GM12878 (cell line): ENCODE data around the gene ANAPC15. TPM values are rescaled to one million over a fixed set of nuclear protein-coding genes. Genes with fewer than 3 reads are reported as not detected.
"Not testable (repeated sequence)": the region's sequence is repeated elsewhere in the genome, so short reads cannot be mapped to it uniquely, and the experiment has no call there.

Source experiments
- ATAC-seq: fragments of 200-7000 bp; cut with Tn5 transposase; 3 replicates; pipeline ENCODE4 v1.9.1; 2020; ENCODE audit warnings: mild to moderate bottlenecking, moderate library complexity
- BruUV-seq: library from RNA; stranded (reverse); fragments of 400-500 nt; replicated peaks from 2 replicates; lab custom pipeline; 2021; lab: Mats Ljungman, UMichigan
- CTCF ChIA-PET: fragments of 300-600 bp; sonication (Branson Sonifier 250); formaldehyde crosslinking; extraction: SDS; loops from one replicate; lab custom pipeline; 2021; ENCODE audit warnings: inconsistent platforms; lab: Yijun Ruan, JAX
- POLR2A ChIA-PET: fragments of 350-600 bp; formaldehyde crosslinking; extraction: SDS; loops from one replicate; lab custom pipeline; 2021; ENCODE audit warnings: inconsistent platforms; lab: Charles Lee
- RAD21 ChIA-PET: fragments of 300-600 bp; sonication (Branson Sonifier 250); formaldehyde crosslinking; loops from one replicate; lab custom pipeline; 2023; ENCODE audit warnings: antibody characterized with exemption; ENCODE audit not compliant: unreplicated experiment; lab: Charles Lee
- SMC1A ChIA-PET: fragments of 300-600 bp; sonication (Branson Sonifier 250); formaldehyde crosslinking; loops from one replicate; lab custom pipeline; 2023; ENCODE audit not compliant: unreplicated experiment, uncharacterized antibody; lab: Charles Lee
- DNase-seq: peaks from one replicate; pipeline ENCODE4 v3.0.0-alpha.2; 2011; ENCODE audit warnings: low read depth, low spot score
- FAIRE-seq: peaks from 3 replicates; lab custom pipeline; 2011; peaks lifted over from hg19 to GRCh38; lab: Jason Lieb, UNC
- H2AFZ ChIP-seq: 2 replicates; pipeline ENCODE4 v1.6.0; 2011; ENCODE audit warnings: low read depth, low read length, control low read depth; ENCODE audit not compliant: control insufficient read depth
- H3K27ac ChIP-seq: 2 replicates; pipeline ENCODE4 v1.5.1; 2011; ENCODE audit warnings: control low read depth; ENCODE audit not compliant: control insufficient read depth, insufficient read depth
- H3K27me3 ChIP-seq, 2 experiments: replicated peaks in 1 of 2; 2 replicates each; pipeline versions ENCODE4 v1.6.0 to v1.6.1; 2011; ENCODE audit warnings: low read length in 1 of 2; ENCODE audit not compliant: control insufficient read depth in 2 of 2, insufficient read depth in 2 of 2
- H3K36me3 ChIP-seq, 2 experiments: 2 replicates each; pipeline ENCODE4 v1.5.1; 2011; ENCODE audit warnings: low read length in 1 of 2; ENCODE audit not compliant: control insufficient read depth in 2 of 2, insufficient read depth in 2 of 2
- H3K4me1 ChIP-seq: 2 replicates; pipeline ENCODE4 v1.6.1; 2011; ENCODE audit warnings: mild to moderate bottlenecking, low read length, moderate library complexity, mixed read lengths; ENCODE audit not compliant: control insufficient read depth, insufficient read depth
- H3K4me2 ChIP-seq: 2 replicates; pipeline ENCODE4 v1.6.0; 2011; ENCODE audit warnings: control low read depth; ENCODE audit not compliant: control insufficient read depth, insufficient read depth
- H3K4me3 ChIP-seq: fragments of 200-600 bp; sonication (generic); 2 replicates; pipeline ENCODE4 v1.5.1; 2016
- H3K79me2 ChIP-seq: 2 replicates; pipeline ENCODE4 v1.6.0; 2011; ENCODE audit warnings: low read length; ENCODE audit not compliant: control insufficient read depth, insufficient read depth
- H3K9ac ChIP-seq: 2 replicates; pipeline ENCODE4 v1.8.0; 2011; ENCODE audit warnings: low read length, control low read depth, mixed read lengths; ENCODE audit not compliant: control insufficient read depth, insufficient read depth
- H3K9me3 ChIP-seq: replicated peaks from 3 replicates; pipeline ENCODE4 v1.5.1; 2011; ENCODE audit warnings: mild to moderate bottlenecking, low read length; ENCODE audit not compliant: control insufficient read depth, insufficient read depth
- H4K20me1 ChIP-seq: 2 replicates; pipeline ENCODE4 v1.6.0; 2011; ENCODE audit not compliant: control insufficient read depth, insufficient read depth
- ETV6 ChIP-seq, 2 experiments: fragments of 450-650 bp in 1 of 2; IDR thresholded peaks in 1 of 2; conservative IDR thresholded peaks in 1 of 2; 2 replicates each; pipeline ENCODE4 v1.6.1; 2014; ENCODE audit warnings: antibody characterized with exemption in 1 of 2, borderline replicate concordance in 1 of 2, low read depth in 1 of 2, mild to moderate bottlenecking in 1 of 2, moderate library complexity in 1 of 2
- EZH2 ChIP-seq: IDR thresholded peaks from 2 replicates; pipeline ENCODE4 v1.6.1; 2012; ENCODE audit warnings: low read depth, mild to moderate bottlenecking, control low read depth, inconsistent platforms, low read length, borderline replicate concordance; ENCODE audit not compliant: control insufficient read depth
- IKZF1 ChIP-seq: fragments of 450-650 bp; conservative IDR thresholded peaks from 2 replicates; pipeline ENCODE4 v1.6.1; 2017; ENCODE audit warnings: antibody characterized with exemption, mild to moderate bottlenecking
- NR2C1 ChIP-seq: fragments of 450-650 bp; IDR thresholded peaks from 2 replicates; pipeline ENCODE4 v1.6.1; 2017; ENCODE audit warnings: antibody characterized with exemption, mild to moderate bottlenecking, moderate library complexity
- RELB ChIP-seq: fragments of 450-650 bp; IDR thresholded peaks from 2 replicates; pipeline ENCODE4 v1.6.1; 2017; ENCODE audit warnings: low read depth, mild to moderate bottlenecking, moderate library complexity
- SIN3A ChIP-seq: IDR thresholded peaks from 2 replicates; pipeline ENCODE4 v1.6.1; 2012; ENCODE audit warnings: low read depth, low read length, improper control_type of control experiment
- SP1 ChIP-seq: IDR thresholded peaks from one replicate; pipeline ENCODE4 v1.6.1; 2011; ENCODE audit warnings: low read depth, low read length
- TCF3 ChIP-seq: IDR thresholded peaks from 2 replicates; pipeline ENCODE4 v1.6.1; 2012; ENCODE audit warnings: low read depth, mild to moderate bottlenecking, low read length, borderline replicate concordance; ENCODE audit not compliant: insufficient read depth
- YBX1 ChIP-seq: fragments of 450-650 bp; IDR thresholded peaks from 2 replicates; pipeline ENCODE4 v1.6.1; 2016; ENCODE audit warnings: antibody characterized with exemption
- ZNF207 ChIP-seq: fragments of 450-650 bp; IDR thresholded peaks from 2 replicates; pipeline ENCODE4 v1.6.1; 2014; ENCODE audit warnings: antibody characterized with exemption, mild to moderate bottlenecking, borderline replicate concordance
- ZNF24 ChIP-seq: fragments of 450-650 bp; IDR thresholded peaks from 2 replicates; pipeline ENCODE4 v1.6.1; 2017; ENCODE audit warnings: antibody characterized with exemption, mild to moderate bottlenecking
- WGBS: methylation state at CpG from one replicate; pipeline ENCODE4 v1.1.6; 2016; ENCODE audit warnings: low lambda C conversion rate; ENCODE audit not compliant: insufficient replicate concordance, insufficient coverage; ENCODE audit errors: missing lambda C conversion rate; 5-methylcytosine and 5-hydroxymethylcytosine counted together
- in situ Hi-C: fragments of 300-500 bp; cut with MboI; formaldehyde crosslinking; loops from 9 replicates; pipeline ENCODE4 v1.14.3; 2018; ENCODE audit warnings: mixed read lengths
- intact Hi-C: fragments of 100-400 bp; cut with micrococcal nuclease; formaldehyde crosslinking; loops from one replicate; pipeline ENCODE4 v1.14.2; 2022; ENCODE audit not compliant: unreplicated experiment
- polyA plus RNA-seq, 11 experiments: library from polyadenylated mRNA; depleted of rRNA in 4 of 11; unstranded in 6 of 11; stranded (reverse) in 5 of 11; fragments of >200 nt; fragmentation: Nextera tagmentation in 4 of 11; fragmentation: Illumina TruSeq in 1 of 11; extraction: Ambion mirVana in 4 of 11; extraction: Trizol in 1 of 11; gene quantifications; 1 replicate in 1 of 11; 2 replicates in 10 of 11; pipeline versions ENCODE4 v1.2.1 to v1.2.3, GENCODE V29; 2011 to 2016; ENCODE audit warnings: inconsistent platforms in 2 of 11, missing spikeins in 2 of 11, low read depth in 1 of 11
- total RNA-seq, 4 experiments: library from RNA; depleted of rRNA in 3 of 4; stranded (reverse); fragments of >200 nt in 3 of 4; fragmentation: Illumina TruSeq in 1 of 4; extraction: Trizol in 1 of 4; gene quantifications; 2 replicates each; pipeline versions ENCODE4 v1.2.1 to v1.2.3, GENCODE V29; 2013 to 2021

The ANAPC15 gene
- total and polyA plus RNA-seq, 10 of the 15 experiments (the other 5 are each of a cell fraction or from before 2014, with no cell fraction given): 83.4 to 372 (median 103) TPM

- no peaks in the 10 kb centered on the region; a peak in 1 of 4 replicates for H3K27me3 ChIP-seq
- H3K4me2 ChIP-seq: no peak overlapping the region
- ATAC-seq (no peak), FAIRE-seq (no peak), DNase-seq (no peak)
- no peak overlapping the region for H3K9ac ChIP-seq
- no peak overlapping the region for H3K27ac ChIP-seq
- H3K4me3 ChIP-seq: no peak overlapping the region
- POLR2A ChIA-PET: interaction anchor here (0.6 to 1.4 kb wide), 7 partner anchors 54 to 1470 kb away, joined by 3 to 11 read pairs (median 4); no protein-coding TSS in a partner anchor
- no TSS peak for BruUV-seq
- RAD21 ChIA-PET: interaction anchor here (0.6 to 3.2 kb wide), 10 partner anchors 8 to 345 kb away, joined by 3 to 48 read pairs (median 4); no protein-coding TSS in a partner anchor
- intact Hi-C loops (loop anchor here (1.0 to 5.0 kb wide), 3 partner anchors 120 to 287 kb away; partner anchors contain the start of gene CLPB), in situ Hi-C loops (loop anchor here (5.0 kb wide), 1 partner anchor 123 kb away; no protein-coding TSS in a partner anchor)
- CTCF ChIA-PET: interaction anchor here (0.6 to 3.8 kb wide), 34 partner anchors 10 to 345 kb away, joined by 3 to 101 read pairs (median 7); partner anchors contain the start of genes CLPB and FOLR3
- H2AFZ ChIP-seq: no peak overlapping the region
- no peaks in the 10 kb centered on the region for H3K36me3 ChIP-seq
- TF ChIP-seq ETV6 (conservative IDR thresholded peaks at IDR 0.05 in 1 of 2, IDR thresholded peaks at IDR 0.05 in 1 of 2; ENCODE audit: borderline replicate concordance in 1 of 2, low read depth in 1 of 2) (no peak), TCF3 (no peak), SIN3A (no peak), EZH2 (no peak), IKZF1 (no peak), YBX1 (no peak), ZNF24 (no peak), ZNF207 (no peak), NR2C1 (no peak), SP1 (no peak), RELB (no peak)
- SMC1A ChIA-PET: interaction anchor here (0.6 to 5.1 kb wide), 17 partner anchors 8 to 286 kb away, joined by 3 to 44 read pairs (median 4); partner anchors contain the start of genes ANAPC15 and FOLR3
- 38% methylated on average over 4 of the region's 4 CpGs for WGBS
- H3K4me1 ChIP-seq: no peaks in the 10 kb centered on the region
- H4K20me1 ChIP-seq: no peaks in the 10 kb centered on the region
- H3K9me3 ChIP-seq: no peaks in the 10 kb centered on the region
- no peaks in the 10 kb centered on the region for H3K79me2 ChIP-seq
Measured at GRCh38 chr11:72144807-72145565, 32.5 kb upstream of the ANAPC15 start.

- H3K79me2 ChIP-seq, H4K20me1 ChIP-seq, H3K27me3 ChIP-seq, BruUV-seq, H3K4me2 ChIP-seq, ATAC-seq, H3K36me3 ChIP-seq, H3K9me3 ChIP-seq, H2AFZ ChIP-seq, DNase-seq, H3K4me1 ChIP-seq, H3K9ac ChIP-seq, H3K27ac ChIP-seq, FAIRE-seq, H3K4me3 ChIP-seq: not testable (repeated sequence)
- intact Hi-C loops (loop anchor here (5.0 kb wide), 1 partner anchor 290 kb away; the partner anchor contains the start of gene CLPB), in situ Hi-C loops (loop anchor here (5.0 kb wide), 1 partner anchor 120 kb away; no protein-coding TSS in a partner anchor)
- ChIA-PET CTCF (interaction anchor here (1.2 to 3.8 kb wide), 8 partner anchors 13 to 291 kb away, joined by 3 to 101 read pairs (median 20); partner anchors contain the start of genes ANAPC15 and CLPB), SMC1A (interaction anchor here (1.4 to 5.1 kb wide), 3 partner anchors 118 to 210 kb away, joined by 3 to 44 read pairs (median 16); no protein-coding TSS in a partner anchor), RAD21 (interaction anchor here (2.9 to 3.2 kb wide), 2 partner anchors 117 to 288 kb away, joined by 26 to 48 read pairs; no protein-coding TSS in a partner anchor), POLR2A (interaction anchor here (1.5 kb wide), 1 partner anchor 30 kb away, joined by 5 read pairs; the partner anchor contains the start of gene ANAPC15)
- WGBS: 0% methylated on average over 1 of the region's 1 CpG
Measured at GRCh38 chr11:72142543-72142942, 30.0 kb upstream of the ANAPC15 start.
